Muscle of leg (tissue), 11 donors: ENCODE results near the gene ATP10D. TPM values are rescaled to one million over a fixed set of nuclear protein-coding genes. Genes with fewer than 3 reads are reported as not detected.

Experiments
- DNase-seq: peaks from one replicate; pipeline ENCODE4 v3.0.0; 2013
- H3K27ac ChIP-seq: one replicate; pipeline ENCODE4 v1.5.1; 2013; ENCODE audit warnings: mild to moderate bottlenecking, low read length, control low read depth
- H3K27me3 ChIP-seq: one replicate; pipeline ENCODE4 v1.6.1; 2013; ENCODE audit warnings: low read length; ENCODE audit not compliant: control insufficient read depth, insufficient read depth
- H3K36me3 ChIP-seq: one replicate; pipeline ENCODE4 v1.6.1; 2013; ENCODE audit warnings: low read length; ENCODE audit not compliant: control insufficient read depth, insufficient read depth
- H3K4me1 ChIP-seq: one replicate; pipeline ENCODE4 v1.6.1; 2013; ENCODE audit warnings: low read length; ENCODE audit not compliant: control insufficient read depth, insufficient read depth
- H3K4me3 ChIP-seq: one replicate; pipeline ENCODE4 v1.5.1; 2013; ENCODE audit warnings: low read length, control low read depth
- H3K9me3 ChIP-seq: replicated peaks from 2 replicates; pipeline ENCODE4 v1.6.1; 2013; ENCODE audit warnings: low read depth, low read length; ENCODE audit not compliant: control insufficient read depth
- WGBS: methylation state at CpG from one replicate; pipeline ENCODE4 v1.1.5; 2013; ENCODE audit warnings: missing lambda C conversion rate; ENCODE audit not compliant: insufficient coverage; 5-methylcytosine and 5-hydroxymethylcytosine counted together
- polyA plus RNA-seq, 8 donors: library from polyadenylated mRNA; unstranded; fragments of 120-200 nt; gene quantifications; one replicate each; pipeline versions ENCODE4 v1.2.1 to v1.2.3, GENCODE V29; 2013; ENCODE audit warnings: inconsistent platforms in 1 of 8, low replicate concordance in 1 of 8; ENCODE audit not compliant: insufficient read length in 8 of 8, insufficient read depth in 1 of 8
- total RNA-seq: library from RNA; stranded (reverse); fragments of 120-200 nt; gene quantifications from one replicate; pipeline ENCODE4 v1.2.4, GENCODE V29; 2013

Gene ATP10D
- total and polyA plus RNA-seq, 9 donors = 8.3 to 17.1 (median 10.7) TPM

- WGBS = no CpG with 5 or more reads among the region's 3 CpGs
- no peak overlapping the region for H3K4me3 ChIP-seq
- no peaks in the 10 kb centered on the region for H3K4me1 ChIP-seq
- H3K9me3 ChIP-seq = no peaks in the 10 kb centered on the region
- DNase-seq = no peak
- H3K27ac ChIP-seq = no peak overlapping the region
- no peaks in the 10 kb centered on the region for H3K36me3 ChIP-seq
- no peaks in the 10 kb centered on the region for H3K27me3 ChIP-seq
These were observed 15.1 kb upstream of the ATP10D start for GRCh38 chr4:47469951-47470350.

- H3K9me3 ChIP-seq = no peaks in the 10 kb centered on the region
- H3K4me1 ChIP-seq = no peaks in the 10 kb centered on the region
- H3K27ac ChIP-seq = no peak overlapping the region
- DNase-seq = no peak
- H3K36me3 ChIP-seq = no peaks in the 10 kb centered on the region
- H3K4me3 ChIP-seq = no peak overlapping the region
- H3K27me3 ChIP-seq = no peaks in the 10 kb centered on the region
- no CpG with 5 or more reads among the region's 4 CpGs for WGBS
These were observed 14.0 kb upstream of the ATP10D start for GRCh38 chr4:47471064-47471463.

- H3K4me3 ChIP-seq = no peak overlapping the region
- no peaks in the 10 kb centered on the region for H3K27me3 ChIP-seq
- no peaks in the 10 kb centered on the region for H3K36me3 ChIP-seq
- H3K9me3 ChIP-seq = no peaks in the 10 kb centered on the region
- no CpG with 5 or more reads among the region's 2 CpGs for WGBS
- no peak overlapping the region for H3K27ac ChIP-seq
- no peaks in the 10 kb centered on the region for H3K4me1 ChIP-seq
- no peak for DNase-seq
These were observed 13.5 kb upstream of the ATP10D start for GRCh38 chr4:47471591-47471990.

- Histone ChIP-seq H3K9me3 (no peaks in the 10 kb centered on the region), H3K27ac (no peak overlapping the region), H3K4me1 (no peaks in the 10 kb centered on the region), H3K36me3 (no peaks in the 10 kb centered on the region), H3K27me3 (no peaks in the 10 kb centered on the region), H3K4me3 (no peak overlapping the region)
- no peak for DNase-seq
- WGBS = 100% methylated on average over 1 of the region's 3 CpGs
These were observed 11.8 kb upstream of the ATP10D start for GRCh38 chr4:47473141-47473750.

- no peaks in the 10 kb centered on the region for H3K27me3 ChIP-seq
- no peak overlapping the region for H3K27ac ChIP-seq
- no CpG with 5 or more reads among the region's 4 CpGs for WGBS
- no peak for DNase-seq
- no peaks in the 10 kb centered on the region for H3K9me3 ChIP-seq
- no peaks in the 10 kb centered on the region for H3K4me1 ChIP-seq
- no peak overlapping the region for H3K4me3 ChIP-seq
- no peaks in the 10 kb centered on the region for H3K36me3 ChIP-seq
These were observed 10.3 kb upstream of the ATP10D start for GRCh38 chr4:47474799-47475198.

GRCh38 chr4:47475411-47475810 is 9.7 kb upstream of the ATP10D start:
- H3K27ac ChIP-seq = no peak overlapping the region
- no peak for DNase-seq
- H3K9me3 ChIP-seq = no peaks in the 10 kb centered on the region
- H3K4me1 ChIP-seq = no peaks in the 10 kb centered on the region
- WGBS = no CpG with 5 or more reads among the region's 1 CpG
- no peak overlapping the region for H3K4me3 ChIP-seq
- H3K36me3 ChIP-seq = no peaks in the 10 kb centered on the region
- no peaks in the 10 kb centered on the region for H3K27me3 ChIP-seq

GRCh38 chr4:47478804-47479203 is 6.3 kb upstream of the ATP10D start:
- WGBS = 80% methylated on average over 4 of the region's 4 CpGs
- Histone ChIP-seq H3K27ac (no peak overlapping the region), H3K4me1 (no peaks in the 10 kb centered on the region), H3K27me3 (no peaks in the 10 kb centered on the region), H3K4me3 (no peak overlapping the region), H3K9me3 (no peaks in the 10 kb centered on the region), H3K36me3 (no peaks in the 10 kb centered on the region)
- no peak for DNase-seq

GRCh38 chr4:47482326-47482725 is 2.7 kb upstream of the ATP10D start:
- H3K9me3 ChIP-seq = no peaks in the 10 kb centered on the region
- no CpG with 5 or more reads among the region's 4 CpGs for WGBS
- H3K27ac ChIP-seq = no peak overlapping the region
- H3K27me3 ChIP-seq = no peaks in the 10 kb centered on the region
- no peaks in the 10 kb centered on the region for H3K36me3 ChIP-seq
- DNase-seq = no peak
- peaks cover 3% of the 10 kb centered on the region for H3K4me1 ChIP-seq
- no peak overlapping the region for H3K4me3 ChIP-seq

- no peak overlapping the region for H3K4me3 ChIP-seq
- H3K4me1 ChIP-seq = peaks cover 3% of the 10 kb centered on the region
- no peaks in the 10 kb centered on the region for H3K36me3 ChIP-seq
- no peaks in the 10 kb centered on the region for H3K9me3 ChIP-seq
- no peak overlapping the region for H3K27ac ChIP-seq
- WGBS = 55% methylated on average over 2 of the region's 3 CpGs
- no peak for DNase-seq
- H3K27me3 ChIP-seq = no peaks in the 10 kb centered on the region
These were observed 1.3 kb upstream of the ATP10D start for GRCh38 chr4:47483745-47484144.

GRCh38 chr4:47484168-47484567 is 907 bp upstream of the ATP10D start:
- no peak for DNase-seq
- no peaks in the 10 kb centered on the region for H3K27me3 ChIP-seq
- no peak overlapping the region for H3K27ac ChIP-seq
- no peaks in the 10 kb centered on the region for H3K36me3 ChIP-seq
- H3K4me3 ChIP-seq = no peak overlapping the region
- WGBS = no CpG with 5 or more reads among the region's 3 CpGs
- no peaks in the 10 kb centered on the region for H3K9me3 ChIP-seq
- peaks cover 3% of the 10 kb centered on the region for H3K4me1 ChIP-seq

- no peaks in the 10 kb centered on the region for H3K27me3 ChIP-seq
- H3K9me3 ChIP-seq = no peaks in the 10 kb centered on the region
- H3K4me3 ChIP-seq = peak overlapping the region; percentile 75
- H3K27ac ChIP-seq = peak overlapping the region; percentile 97
- peak; percentile 35 for DNase-seq
- H3K36me3 ChIP-seq = no peaks in the 10 kb centered on the region
- WGBS = no CpG with 5 or more reads among the region's 14 CpGs
- H3K4me1 ChIP-seq = peaks cover 3% of the 10 kb centered on the region
These were observed 693 bp downstream of the ATP10D start for GRCh38 chr4:47485768-47486167.
